Stimulated activated CD4-positive, alpha-beta T cell treated with anti-CD3 and anti-CD28 coated beads, Interleukin-15, amount 100 ng/mL, for 48 hours (primary cell): ENCODE results near the gene MRPL36.
"Not testable (repeated sequence)": the region's sequence is repeated elsewhere in the genome, so short reads cannot be mapped to it uniquely, and the experiment has no call there.

Source experiments
- DNase-seq, 2 donors: peaks; one replicate each; pipeline ENCODE4 v3.0.0-alpha.2; 2020; ENCODE audit warnings: low read depth in 2 of 2

The MRPL36 gene

DNA sequence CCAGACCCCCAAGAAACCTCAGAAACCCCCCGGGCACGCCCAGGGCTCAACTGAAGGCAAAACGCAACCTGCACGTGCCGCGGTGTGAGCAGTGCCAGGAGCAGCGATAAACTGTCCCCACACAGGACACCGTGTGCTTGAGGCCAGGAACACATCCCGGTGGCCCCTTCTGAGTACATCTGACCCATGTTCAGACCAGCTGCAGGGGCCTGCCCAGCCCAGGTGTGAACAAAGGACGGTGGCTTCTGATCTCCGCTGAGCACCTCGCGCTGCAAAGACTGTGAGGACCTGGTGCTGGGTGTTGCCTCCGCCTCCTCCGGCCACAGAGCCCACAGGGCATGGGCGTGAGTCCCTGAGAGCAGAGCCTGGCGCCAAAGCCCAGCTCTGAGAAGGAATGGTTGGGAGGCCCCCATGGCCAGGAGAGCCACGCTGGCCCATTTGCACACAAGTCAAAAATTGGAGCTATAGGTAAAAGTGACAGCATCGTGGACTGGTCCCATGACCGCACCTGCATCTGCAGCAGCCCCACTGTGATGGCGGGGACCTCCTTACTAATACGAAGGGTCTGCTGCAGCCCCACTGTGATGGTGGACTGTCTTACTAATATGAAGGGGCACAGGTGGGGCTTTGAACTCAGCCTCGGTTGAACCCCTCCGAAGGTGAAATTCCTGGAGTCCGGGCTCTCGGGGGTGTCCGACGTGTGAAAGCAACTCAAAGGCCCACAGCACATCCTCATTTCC lies 33.0 kb upstream of the MRPL36 start:
- no peak for DNase-seq

DNA sequence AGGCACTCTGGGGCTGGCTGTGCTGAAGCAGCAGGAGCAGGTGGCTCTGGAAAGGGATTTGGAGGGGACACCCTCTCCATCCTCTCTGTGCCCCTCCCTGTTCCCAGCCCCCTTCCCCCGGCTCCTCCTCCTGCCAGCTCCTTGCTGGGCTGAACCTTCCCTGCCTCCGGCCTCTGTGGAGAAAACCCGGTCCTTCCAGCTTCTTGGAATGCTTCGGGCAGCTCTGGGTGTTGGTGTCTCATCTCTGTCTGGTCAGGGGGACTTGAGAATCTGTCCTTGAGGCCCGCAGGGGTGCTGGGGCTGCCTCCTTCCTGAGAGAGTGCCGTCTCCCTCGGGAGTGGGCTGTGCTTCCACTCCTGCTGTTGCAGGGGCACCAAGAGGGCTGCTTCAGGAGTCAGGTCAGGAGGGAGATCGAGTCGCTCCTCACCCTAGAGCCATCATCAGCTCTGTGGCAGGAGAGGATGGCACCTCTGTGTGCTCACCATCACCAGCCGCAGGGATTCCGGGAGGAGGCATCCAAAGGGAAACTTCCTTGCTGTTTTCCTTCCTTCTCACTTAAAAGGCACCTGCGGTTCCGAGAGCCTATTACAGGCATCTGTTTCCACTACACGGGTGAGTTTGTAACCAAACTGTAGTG lies 32.2 kb upstream of the MRPL36 start:
- no peak for DNase-seq

DNA sequence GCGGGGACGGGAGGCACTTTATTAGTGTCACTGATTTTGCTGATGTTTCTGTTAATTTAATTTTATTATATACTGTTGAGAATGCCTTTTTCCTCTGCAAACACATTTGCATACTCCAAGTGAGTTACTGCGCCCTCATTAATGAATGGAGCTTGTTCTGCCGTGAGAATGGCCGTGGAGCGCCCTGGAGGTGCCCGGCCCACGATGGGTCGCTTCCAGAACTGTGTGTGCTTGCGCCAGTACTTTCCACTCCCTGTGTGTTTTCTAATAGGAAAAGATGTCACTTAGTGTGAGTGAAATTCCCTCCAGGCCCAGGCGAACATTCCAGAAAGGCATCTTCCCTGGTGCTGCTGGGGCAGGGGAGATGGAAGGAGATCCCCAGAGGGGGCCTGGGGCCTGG lies 31.6 kb upstream of the MRPL36 start:
- DNase-seq: no peak

DNA sequence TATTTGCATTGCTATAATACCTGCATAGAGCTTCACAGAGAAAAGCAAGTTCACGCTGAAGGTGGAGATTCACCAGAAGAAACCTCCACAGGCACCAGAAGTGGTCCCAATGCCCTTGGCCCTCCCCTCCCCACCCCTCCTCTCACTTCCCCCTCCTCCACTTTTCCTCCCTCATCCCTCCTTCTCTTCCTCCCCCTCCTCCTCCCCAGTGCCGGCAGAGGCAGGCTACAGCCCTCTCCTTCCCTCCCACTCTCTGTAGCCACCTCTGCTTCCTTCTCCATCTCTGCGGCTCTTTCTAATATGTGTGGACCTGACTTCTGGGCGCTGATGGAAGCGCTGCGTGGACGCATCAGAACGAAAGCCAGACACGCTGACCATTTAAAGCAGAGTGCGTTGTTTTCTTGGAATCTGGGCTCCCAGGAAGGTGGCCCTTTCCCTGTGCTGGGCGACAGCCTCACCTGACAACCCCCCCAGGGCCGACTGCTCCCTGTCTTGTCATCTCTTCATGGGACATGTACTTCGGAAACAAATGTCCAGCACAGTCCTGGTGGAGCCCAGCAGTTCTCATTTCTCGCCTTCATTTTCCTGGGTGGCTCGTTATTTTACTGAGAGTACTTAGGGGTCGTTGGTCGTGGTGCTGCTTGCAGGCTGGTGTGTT lies 31.1 kb upstream of the MRPL36 start:
- no peak for DNase-seq

DNA sequence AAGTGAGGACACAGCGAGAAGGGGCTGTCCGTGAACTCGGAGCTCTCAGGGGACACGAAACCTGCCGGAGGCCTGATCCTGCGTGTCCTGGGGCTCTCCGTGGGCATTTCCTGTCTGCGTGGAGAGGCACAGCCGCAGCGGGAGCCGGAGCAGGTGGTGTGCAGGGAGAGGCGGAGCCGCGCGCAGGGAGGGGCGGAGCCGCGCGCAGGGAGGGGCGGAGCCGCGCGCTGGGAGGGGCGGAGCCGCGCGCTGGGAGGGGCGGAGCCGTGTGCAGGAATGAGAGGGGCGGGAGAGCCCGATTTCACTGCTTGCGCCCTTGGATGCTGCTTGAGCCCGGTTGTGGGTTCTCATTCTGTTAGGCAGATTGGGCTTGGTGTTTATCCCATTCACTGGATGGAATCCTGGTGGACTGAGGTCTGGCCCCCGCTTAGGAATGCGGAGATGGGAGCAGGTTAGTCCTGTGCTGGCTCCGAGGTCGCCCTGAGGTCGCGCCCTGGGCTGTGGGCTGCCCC lies 28.3 kb upstream of the MRPL36 start:
- DNase-seq: peak in 1 of 2 donors; percentile 1

DNA sequence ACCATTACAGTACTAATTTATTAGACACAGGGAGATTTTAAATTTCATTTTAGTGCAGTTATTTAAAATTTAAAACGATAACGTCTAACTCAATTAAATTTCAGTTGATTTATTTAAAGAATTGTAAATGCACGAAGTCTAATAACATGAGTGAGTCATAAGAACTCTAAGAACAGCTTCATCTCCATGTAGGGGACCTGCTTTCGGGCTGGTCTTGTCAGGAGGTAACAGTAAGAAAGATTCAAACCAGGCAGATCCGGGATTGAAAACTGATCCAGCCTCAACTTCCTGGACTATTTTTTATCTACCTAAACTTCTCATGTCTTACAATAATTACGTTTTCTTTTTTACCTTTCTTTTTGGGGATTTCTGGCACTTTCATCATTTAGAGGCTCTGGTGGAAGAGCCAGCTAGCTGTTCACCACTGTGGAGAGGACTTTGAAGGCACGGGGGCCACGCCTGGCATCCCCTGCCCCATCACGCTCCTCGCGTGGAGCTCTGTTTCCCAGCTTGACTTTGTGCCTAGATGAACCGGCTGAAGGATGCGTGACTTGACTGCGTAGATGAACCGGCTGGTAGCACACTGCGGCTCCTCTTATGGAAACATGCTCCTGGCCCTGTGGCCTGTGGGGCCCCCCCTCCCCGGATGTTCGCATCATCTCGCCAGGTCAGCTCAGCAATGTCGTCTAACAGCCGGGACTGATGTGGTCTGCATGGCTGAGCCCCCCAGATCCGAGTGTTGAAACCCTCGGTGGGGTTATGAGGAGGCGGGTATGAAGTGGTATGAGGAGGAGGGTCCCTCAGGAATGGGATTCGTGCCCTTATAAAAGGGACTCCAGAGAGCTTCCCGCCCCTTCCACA lies 27.6 kb upstream of the MRPL36 start:
- no peak for DNase-seq

DNA sequence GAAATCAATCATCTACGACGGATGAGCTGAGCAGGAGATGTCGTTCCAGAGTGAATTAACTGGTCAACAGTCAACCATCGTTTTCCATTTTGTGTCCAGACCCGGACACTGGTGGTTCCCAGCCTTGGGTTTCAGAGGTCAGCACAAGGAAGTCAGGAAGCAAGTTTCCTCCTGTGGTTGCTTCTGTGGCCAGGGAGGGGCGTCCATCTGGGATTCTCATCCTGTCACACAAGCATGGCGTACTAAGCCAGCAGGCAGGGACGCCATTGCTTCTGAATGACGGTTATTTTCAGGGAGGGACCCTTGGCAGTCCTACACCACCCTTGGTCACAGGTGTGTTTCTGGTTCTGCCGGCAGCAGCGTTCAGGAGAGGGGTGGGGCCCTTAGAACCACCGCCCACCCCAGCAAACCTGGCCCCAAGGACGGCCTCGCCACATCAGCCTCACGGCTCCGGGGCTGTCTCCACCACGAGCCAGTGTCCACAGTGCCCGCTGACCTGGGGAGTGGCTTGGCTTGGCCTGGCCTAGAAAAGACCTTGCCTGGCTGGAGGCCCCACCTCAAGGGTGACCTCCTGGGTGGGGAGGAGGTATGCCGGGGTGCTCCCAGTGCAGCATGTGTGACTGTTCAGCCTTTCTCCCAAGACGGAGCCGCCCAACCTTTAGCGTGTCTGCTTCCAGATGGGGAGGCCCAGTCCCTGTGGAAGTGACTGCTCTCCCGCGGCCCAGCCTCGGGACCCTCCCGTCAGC lies 26.8 kb upstream of the MRPL36 start:
- no peak for DNase-seq

DNA sequence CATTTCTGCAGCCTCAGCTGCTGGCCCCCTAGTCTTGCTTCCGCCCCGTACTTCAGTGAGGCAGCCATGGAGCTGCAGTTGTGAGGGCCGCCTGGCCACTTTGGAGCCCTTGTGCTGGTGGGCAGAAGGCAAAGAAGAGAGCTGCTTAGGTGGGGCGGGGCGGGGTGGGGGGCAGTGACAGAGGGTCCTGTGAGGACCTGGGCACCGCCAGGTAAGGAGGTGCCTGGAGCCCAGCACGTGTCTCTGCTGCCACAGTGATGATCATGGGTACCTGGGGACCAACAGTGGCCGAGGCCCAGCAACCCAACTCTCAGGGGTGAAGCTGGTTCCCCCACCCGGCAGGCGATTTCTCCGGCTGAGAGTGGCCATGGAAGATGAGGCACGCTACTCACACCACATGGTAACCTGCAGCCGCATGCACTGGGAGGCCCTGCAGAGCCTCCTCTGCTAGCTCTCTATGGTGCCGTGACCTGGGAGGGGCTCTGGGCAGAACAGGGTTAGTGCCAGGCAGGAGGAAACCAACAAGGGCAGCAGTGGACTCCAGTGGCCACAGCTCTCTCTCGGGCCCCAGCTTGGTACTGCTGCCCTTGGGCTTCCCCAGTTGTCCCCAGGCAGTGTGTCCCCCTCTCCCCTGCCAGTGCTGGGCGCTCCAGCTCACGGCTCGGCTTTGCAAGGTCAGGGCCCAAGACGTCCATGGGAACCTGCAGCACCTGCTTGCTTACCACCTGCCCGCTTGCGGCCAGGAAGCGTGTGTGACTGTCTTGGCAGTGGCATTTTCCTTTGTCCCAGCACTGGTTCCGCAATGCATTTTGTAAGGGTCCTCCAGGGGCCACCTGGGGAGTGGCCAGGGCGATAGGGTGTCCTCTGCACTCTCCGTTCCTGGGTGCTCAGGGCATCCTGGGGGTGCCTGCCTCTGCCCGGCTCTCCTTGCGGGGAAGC lies 25.5 kb upstream of the MRPL36 start:
- no peak for DNase-seq

DNA sequence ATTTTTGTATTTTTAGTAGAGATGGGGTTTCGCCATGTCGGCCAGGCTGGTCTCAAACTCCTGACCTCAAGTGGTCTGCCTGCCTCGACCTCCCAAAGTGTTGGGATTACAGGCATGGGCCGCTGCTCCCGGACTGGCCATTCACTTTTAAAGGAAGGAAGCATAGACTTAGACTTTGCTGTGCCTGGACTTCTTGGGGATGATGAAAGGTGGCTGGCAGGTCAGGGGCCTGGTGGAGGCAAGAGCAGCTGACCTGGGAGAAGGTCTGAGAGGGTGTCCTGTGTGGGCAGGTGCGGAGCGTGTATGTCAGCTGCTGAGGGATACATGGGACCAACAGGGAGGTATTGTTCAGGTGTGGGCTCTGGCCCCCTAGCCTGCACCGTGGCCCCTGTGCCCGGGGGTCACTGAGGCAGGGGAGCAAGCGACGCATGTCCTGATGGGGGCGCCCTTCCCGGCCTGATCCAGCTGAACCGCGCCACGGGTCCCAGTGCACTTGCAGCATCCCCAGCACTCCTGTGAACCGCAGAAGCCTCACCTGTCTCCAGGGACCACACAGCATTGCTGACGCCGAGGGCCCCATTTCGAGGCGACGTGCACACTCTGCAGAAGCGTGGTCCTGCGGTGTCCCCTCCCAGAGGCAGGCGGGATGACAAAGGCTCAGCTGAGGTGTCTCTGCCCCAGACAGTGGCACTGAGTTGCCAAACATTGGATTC lies 24.6 kb upstream of the MRPL36 start:
- no peak for DNase-seq

DNA sequence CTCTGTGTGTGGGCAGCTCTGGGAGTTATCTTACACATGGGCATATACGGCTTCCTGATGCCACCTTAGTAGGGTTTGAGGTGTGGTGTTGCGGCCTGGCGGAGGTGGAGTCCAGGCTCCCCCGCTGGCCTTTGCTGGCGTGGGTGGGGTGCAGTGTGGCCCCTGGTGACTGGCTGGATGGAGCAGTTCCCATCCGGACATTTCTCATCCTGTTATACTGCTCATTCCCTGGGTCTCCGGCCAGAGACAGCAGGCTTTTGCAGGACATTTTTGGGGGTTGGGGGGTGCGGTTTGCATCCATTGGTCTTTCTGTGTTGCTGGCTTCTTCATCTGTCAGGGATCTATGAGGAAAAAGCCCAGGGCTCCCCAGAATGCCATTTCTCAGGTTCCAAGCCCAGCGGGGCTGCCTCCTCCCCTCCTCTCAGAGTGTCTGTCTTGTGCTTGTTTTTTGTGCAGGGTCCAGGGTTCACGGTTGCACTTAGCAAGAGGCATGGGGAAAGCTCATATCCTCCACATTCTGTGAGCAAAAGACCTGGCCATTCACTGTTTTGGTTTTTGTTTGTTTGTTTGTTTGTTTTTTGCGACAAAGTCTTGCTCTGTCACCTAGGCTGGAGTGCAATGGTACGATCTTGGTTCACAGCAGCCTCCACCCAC lies 23.9 kb upstream of the MRPL36 start:
- DNase-seq: no peak

DNA sequence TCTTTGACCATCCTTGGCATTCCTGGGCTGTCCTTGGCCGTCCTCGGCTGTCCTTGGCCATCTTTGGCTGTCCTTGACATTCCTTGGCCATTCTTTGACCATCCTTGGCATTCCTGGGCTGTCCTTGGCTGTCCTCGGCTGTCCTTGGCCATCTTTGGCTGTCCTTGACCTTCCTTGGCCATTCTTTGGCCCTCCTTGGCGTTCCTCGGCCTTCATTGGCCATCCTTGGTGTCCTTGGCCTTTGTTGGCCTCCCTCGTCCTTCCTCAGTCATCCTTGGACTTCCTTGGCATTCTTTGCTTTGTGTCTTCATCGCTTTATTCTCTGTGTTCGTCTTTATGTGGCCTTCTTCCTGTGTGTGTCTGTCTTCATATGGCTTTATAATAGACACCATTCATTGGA lies 22.2 kb upstream of the MRPL36 start:
- DNase-seq: no peak

DNA sequence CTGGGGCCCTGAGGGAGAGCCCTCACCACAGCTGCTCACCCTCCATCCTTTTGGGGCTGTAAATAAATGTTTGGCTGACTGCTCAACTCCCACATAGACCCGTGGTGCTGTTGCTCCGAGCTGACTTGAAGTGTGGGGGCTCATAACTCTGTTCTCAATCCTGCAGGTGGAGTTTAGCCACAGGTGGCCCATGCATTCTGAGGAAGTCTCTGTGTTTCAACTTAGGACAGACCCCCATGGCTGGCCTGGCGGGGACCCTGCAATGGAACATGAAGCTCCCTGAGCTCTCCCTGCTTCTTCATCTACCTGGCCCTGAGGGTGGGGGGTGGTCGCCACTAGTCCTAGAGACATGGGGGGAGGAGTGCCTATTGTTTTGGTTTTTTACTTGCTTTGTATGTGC lies 21.3 kb upstream of the MRPL36 start:
- no peak for DNase-seq

DNA sequence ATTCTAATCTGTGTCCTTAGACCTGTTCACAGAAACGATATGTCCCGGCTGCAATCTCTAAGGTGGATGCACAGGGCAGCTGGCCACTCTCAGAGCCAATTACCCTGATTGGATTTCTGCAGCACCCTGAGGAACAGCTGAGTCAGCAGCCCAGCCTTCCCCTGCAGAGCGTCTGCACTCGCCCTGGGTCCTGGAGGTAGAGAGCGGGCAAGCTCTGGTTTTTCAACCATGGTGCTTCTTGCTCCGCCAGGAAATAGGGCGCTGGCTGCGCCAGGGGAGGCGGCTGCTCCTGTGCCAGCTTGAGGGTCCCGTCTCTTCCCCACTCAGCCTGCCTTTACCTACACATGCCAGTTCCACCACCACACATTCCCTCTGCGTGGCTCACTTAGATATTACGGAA lies 20.7 kb upstream of the MRPL36 start:
- no peak for DNase-seq

DNA sequence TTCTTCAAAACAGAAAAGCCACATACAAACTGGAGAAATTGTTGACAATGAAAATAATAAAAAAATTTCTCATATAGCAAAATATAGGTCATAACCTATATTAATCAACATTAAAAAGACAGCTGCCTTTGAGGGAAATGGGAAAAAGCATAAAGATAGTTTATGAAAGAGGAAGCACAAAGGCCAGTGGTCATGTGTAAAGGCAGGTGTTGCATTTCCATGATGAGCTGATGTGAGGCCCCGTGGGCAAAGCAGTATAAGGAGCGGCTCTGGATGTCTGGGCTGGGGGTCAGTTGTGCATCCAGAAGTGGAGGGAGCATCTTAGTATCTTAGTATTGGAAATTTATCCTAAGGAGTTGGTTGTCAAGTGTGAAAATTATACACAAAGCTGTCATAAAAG lies 19.8 kb upstream of the MRPL36 start:
- DNase-seq: no peak

DNA sequence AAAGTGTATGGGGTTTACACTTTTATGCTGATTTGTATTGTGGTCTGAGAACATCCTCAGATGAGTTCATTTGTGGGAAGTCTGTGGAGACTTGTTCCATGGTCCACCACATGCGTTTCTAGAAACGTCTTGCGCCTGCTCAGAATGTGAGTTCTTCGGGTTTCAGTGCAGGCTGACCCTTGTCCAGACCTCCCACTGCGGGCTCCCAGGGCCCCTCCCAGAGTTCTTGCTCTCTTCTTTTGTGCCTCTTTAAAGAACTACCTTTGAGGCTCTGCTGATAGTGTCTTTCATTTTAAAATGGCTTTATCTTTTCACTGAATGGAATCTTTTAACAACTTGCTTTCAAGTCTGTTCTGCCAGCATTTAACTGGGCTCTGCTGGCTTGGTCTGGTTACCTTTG lies 19.1 kb upstream of the MRPL36 start:
- DNase-seq: no peak

DNA sequence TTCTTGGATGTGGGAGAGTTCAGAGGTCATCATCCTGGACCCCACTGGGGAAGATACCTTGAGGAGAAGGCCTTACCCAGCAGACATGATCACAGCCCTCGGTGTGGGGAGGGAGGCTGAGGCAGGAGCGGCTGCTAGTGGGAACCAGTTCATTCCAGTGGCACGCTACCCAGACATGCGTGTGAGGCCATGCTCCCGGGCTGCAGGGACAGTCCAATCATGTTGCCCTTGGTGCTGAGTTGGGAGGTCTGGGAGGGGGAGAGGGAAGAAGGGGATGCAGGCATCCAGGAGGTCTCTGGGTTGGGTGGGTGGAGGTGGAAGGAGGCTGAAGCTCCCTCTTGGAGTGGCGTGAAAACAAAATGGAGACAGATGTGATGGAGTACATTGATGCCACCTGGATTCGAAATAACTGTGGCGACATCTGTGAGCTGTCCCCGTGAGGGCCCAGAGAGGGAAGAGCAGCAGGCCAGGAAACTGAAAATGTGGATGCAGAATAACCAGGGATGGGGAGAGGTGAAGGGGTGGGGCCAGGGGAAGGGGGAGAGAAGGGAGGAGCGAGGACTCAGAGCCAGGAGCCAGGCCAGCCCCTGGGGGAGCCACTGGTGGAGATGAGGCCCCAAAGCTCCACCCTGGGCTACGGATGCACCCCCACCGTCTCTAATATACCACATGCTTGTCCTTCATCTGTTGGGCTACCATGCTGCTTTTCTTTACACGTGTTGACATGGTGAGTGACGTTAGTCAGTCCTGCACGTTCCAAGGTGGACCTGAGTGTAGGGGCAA lies 17.8 kb upstream of the MRPL36 start:
- no peak for DNase-seq

DNA sequence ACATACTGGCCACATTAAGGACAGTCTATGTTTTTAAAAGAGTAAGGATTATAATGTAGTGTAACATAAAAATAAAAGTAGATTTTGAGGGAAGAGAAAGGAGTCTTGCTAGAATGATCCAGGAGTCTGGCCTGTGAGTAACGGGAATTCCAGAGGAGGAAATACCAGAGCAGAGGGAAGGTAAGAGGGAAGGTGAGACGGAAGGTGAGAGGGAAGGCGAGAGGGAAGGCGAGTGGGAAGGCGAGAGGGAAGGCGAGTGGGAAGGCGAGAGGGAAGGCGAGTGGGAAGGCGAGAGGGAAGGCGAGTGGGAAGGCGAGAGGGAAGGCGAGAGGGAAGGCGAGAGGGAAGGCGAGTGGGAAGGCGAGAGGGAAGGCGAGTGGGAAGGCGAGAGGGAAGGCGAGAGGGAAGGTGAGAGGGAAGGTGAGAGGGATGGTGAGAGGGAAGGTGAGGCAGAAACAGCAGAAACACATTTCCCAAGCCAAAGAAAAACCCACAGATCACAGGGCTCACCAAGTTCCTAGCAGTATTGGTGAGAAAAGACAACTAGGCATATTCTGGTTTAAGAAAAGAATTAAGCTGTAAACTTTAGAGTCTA lies 17.0 kb upstream of the MRPL36 start:
- DNase-seq: not testable (repeated sequence)

DNA sequence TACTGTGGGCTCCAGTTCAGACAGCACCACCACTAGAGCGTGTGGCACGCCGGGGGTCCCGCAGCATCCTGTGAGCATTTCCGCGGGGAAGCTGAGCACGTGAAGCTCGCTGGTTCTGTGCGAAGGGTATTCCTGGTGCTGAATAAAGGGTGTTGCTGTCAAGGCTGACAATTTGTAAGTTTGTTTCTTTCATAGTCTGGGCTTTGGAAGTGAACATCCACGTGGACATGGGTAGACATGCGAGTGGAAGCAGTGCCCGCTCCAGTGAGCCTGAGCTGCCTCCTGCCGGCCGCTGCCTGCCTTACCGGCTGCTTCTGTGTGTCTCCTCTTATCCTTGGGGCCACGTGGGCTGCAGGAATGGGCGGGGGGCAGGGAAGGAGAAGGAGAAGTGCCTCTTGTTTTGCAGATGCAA lies 16.2 kb upstream of the MRPL36 start:
- DNase-seq: no peak
